Liver (tissue), 3 donors: ENCODE results near the gene KLK2.

ENCODE experiments used
- ATF3 ChIP-seq: IDR thresholded peaks from 2 replicates; pipeline ENCODE4 v1.6.1; 2016; ENCODE audit warnings: antibody characterized with exemption
- CTCF ChIP-seq: fragments of 150-350 bp; IDR thresholded peaks from 2 replicates; pipeline ENCODE4 v1.5.1; 2017; ENCODE audit warnings: improper control_type of control experiment, low read depth, low read length; ENCODE audit not compliant: missing input control
- MAX ChIP-seq: IDR thresholded peaks from 2 replicates; pipeline ENCODE4 v1.6.1; 2016; ENCODE audit warnings: antibody characterized with exemption
- RAD21 ChIP-seq, 2 donors: IDR thresholded peaks; 2 replicates each; pipeline ENCODE4 v1.6.1; 2016; ENCODE audit warnings: antibody characterized with exemption in 2 of 2, mild to moderate bottlenecking in 2 of 2
- REST ChIP-seq: IDR thresholded peaks from 2 replicates; pipeline ENCODE4 v1.6.1; 2016; ENCODE audit warnings: antibody characterized with exemption, mild to moderate bottlenecking
- YY1 ChIP-seq: IDR thresholded peaks from 2 replicates; pipeline ENCODE4 v1.6.1; 2016; ENCODE audit warnings: antibody characterized with exemption, mild to moderate bottlenecking
- donor health status: healthy.
- donor health status: healthy.

GRCh38 chr19:50873056-50873455 is at the start of gene KLK2:
- TF ChIP-seq MAX (no peak), CTCF (no peak), REST (no peak), RAD21 (IDR thresholded peaks at IDR 0.05) (no peak), ATF3 (no peak), YY1 (no peak)
